Spleen (tissue), 7 donors: ENCODE results near the gene RPS27L.

ENCODE experiments used
- POLR2A ChIP-seq, 3 donors: fragments of 450-650 bp; IDR thresholded peaks; one replicate each; pipeline ENCODE4 v1.5.1; 2017; ENCODE audit warnings: antibody characterized with exemption in 3 of 3, mild to moderate bottlenecking in 1 of 3
- POLR2AphosphoS5 ChIP-seq, 3 donors: sonication (generic); formaldehyde crosslinking; IDR thresholded peaks; one replicate each; pipeline ENCODE4 v1.5.1; 2017; ENCODE audit warnings: antibody characterized with exemption in 3 of 3
- TF ChIP-seq, protein P1 (sequence below), 11 experiments: fragments of 200-600 bp in 7 of 11; fragments of 450-650 bp in 4 of 11; sonication (generic) in 4 of 11; IDR thresholded peaks in 8 of 11; conservative IDR thresholded peaks in 3 of 11; 1 replicate in 7 of 11; 2 replicates in 4 of 11; pipeline versions ENCODE4 v1.4.0 to v1.8.0; 2016 to 2021; ENCODE audit warnings: antibody characterized with exemption in 11 of 11, inconsistent platforms in 4 of 11, mild to moderate bottlenecking in 1 of 11
- donor health status: DM: no; HTN: no; CAD: no; lungs with moderate emphysema.
- donor health status: DM: no; HTN: no; CAD: no.
- donor health status: DM: no; HTN: no; CAD: no.

DNA sequence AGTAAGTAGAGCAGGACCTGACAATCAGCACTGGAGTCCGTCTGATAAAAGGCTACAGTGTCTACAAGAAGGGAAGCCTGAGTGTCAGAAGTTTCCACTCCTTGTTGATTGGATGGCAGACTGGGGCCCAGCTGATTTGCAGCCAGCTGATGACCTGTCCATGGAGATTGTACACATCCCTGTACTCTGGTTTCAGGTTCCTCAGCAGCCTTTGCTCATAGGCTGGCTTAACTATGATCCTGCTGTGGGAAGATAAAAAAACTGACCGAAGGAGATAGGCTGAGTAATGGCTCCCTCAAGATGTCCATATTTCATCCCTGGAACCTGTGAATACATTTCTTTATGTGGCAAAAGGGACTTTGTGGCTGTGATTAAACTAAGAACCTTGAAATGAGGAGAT, 47.4 kb downstream of the RPS27L start:
- TF ChIP-seq POLR2A (IDR thresholded peaks at IDR 0.05): no peak
- TF ChIP-seq, protein P1, sequence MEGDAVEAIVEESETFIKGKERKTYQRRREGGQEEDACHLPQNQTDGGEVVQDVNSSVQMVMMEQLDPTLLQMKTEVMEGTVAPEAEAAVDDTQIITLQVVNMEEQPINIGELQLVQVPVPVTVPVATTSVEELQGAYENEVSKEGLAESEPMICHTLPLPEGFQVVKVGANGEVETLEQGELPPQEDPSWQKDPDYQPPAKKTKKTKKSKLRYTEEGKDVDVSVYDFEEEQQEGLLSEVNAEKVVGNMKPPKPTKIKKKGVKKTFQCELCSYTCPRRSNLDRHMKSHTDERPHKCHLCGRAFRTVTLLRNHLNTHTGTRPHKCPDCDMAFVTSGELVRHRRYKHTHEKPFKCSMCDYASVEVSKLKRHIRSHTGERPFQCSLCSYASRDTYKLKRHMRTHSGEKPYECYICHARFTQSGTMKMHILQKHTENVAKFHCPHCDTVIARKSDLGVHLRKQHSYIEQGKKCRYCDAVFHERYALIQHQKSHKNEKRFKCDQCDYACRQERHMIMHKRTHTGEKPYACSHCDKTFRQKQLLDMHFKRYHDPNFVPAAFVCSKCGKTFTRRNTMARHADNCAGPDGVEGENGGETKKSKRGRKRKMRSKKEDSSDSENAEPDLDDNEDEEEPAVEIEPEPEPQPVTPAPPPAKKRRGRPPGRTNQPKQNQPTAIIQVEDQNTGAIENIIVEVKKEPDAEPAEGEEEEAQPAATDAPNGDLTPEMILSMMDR (IDR thresholded peaks at IDR 0.05 in 8 of 11, conservative IDR thresholded peaks at IDR 0.05 in 3 of 11): no peak
- TF ChIP-seq POLR2AphosphoS5 (IDR thresholded peaks at IDR 0.05): no peak
